Upper lobe of left lung (tissue), 6 donors: ENCODE results near the gene ASB18. TPM values are rescaled to one million over a fixed set of nuclear protein-coding genes. Genes with fewer than 3 reads are reported as not detected.
A peak's percentile ranks its signal among the peaks of the same experiment; 100 is the strongest.

Experiments used
- ATAC-seq, 2 donors: fragments of 200-7000 bp; cut with Tn5 transposase; one replicate each; pipeline ENCODE4 v1.9.1; 2022; ENCODE audit warnings: mild to moderate bottlenecking in 2 of 2, moderate library complexity in 2 of 2; ENCODE audit not compliant: low FRiP score in 2 of 2
- DNase-seq, 2 donors: peaks; one replicate each; pipeline ENCODE4 v3.0.0-alpha.2; 2019 to 2020
- H3K27ac ChIP-seq, 4 donors: fragments of 200-600 bp; sonication (generic); one replicate each; pipeline ENCODE4 v1.5.1; 2016 to 2019
- H3K27me3 ChIP-seq, 4 donors: fragments of 200-600 bp; sonication (generic); one replicate each; pipeline ENCODE4 v1.5.1; 2017 to 2019
- H3K36me3 ChIP-seq, 4 donors: fragments of 200-600 bp; sonication (generic); one replicate each; pipeline ENCODE4 v1.5.1; 2016 to 2019
- H3K4me1 ChIP-seq, 4 donors: fragments of 200-600 bp; sonication (generic); one replicate each; pipeline ENCODE4 v1.5.1; 2018 to 2019
- H3K4me3 ChIP-seq, 4 donors: fragments of 200-600 bp; sonication (generic); one replicate each; pipeline ENCODE4 v1.5.1; 2017 to 2019; ENCODE audit warnings: mild to moderate bottlenecking in 2 of 4, moderate library complexity in 1 of 4
- H3K9me3 ChIP-seq, 4 donors: fragments of 200-600 bp; sonication (generic); one replicate each; pipeline ENCODE4 v1.5.1; 2018 to 2019
- CTCF ChIP-seq, 6 experiments: fragments of 450-650 bp in 4 of 6; fragments of 200-600 bp in 2 of 6; sonication (generic) in 2 of 6; IDR thresholded peaks; one replicate each; pipeline ENCODE4 v1.5.1; 2016 to 2019; ENCODE audit warnings: antibody characterized with exemption in 6 of 6
- EP300 ChIP-seq, 4 donors: sonication (generic); formaldehyde crosslinking; IDR thresholded peaks; one replicate each; pipeline ENCODE4 v1.5.1; 2017; ENCODE audit warnings: antibody characterized with exemption in 4 of 4, control low read depth in 2 of 4
- POLR2A ChIP-seq, 4 donors: fragments of 450-650 bp; IDR thresholded peaks; one replicate each; pipeline ENCODE4 v1.5.1; 2016 to 2017; ENCODE audit warnings: antibody characterized with exemption in 4 of 4, mild to moderate bottlenecking in 2 of 4
- POLR2AphosphoS5 ChIP-seq, 2 donors: sonication (generic); formaldehyde crosslinking; IDR thresholded peaks; one replicate each; pipeline ENCODE4 v1.5.1; 2017; ENCODE audit warnings: antibody characterized with exemption in 2 of 2
- WGBS, 2 donors: methylation state at CpG; one replicate each; pipeline ENCODE4 v1.1.5; 2017 to 2018; 5-methylcytosine and 5-hydroxymethylcytosine counted together
- total RNA-seq, 6 donors: library from RNA; depleted of rRNA in 4 of 6; stranded (reverse); fragments of >200 nt in 4 of 6; gene quantifications; one replicate each; pipeline versions ENCODE4 v1.1.0 to v1.2.1, GENCODE V29; 2016 to 2021
- donor health status: DM: no; HTN: no; CAD: no; lungs with moderate emphysema.
- donor health status: DM: no; HTN: yes; CAD: no; lungs with severe emphysema.

The ASB18 gene
- total RNA-seq, 6 donors from 2014 or later = not detected

- no peak overlapping the region for H3K27ac ChIP-seq
- DNase-seq = no peak
- ATAC-seq = no peak
Measured at GRCh38 chr2:236194786-236195185, 69.4 kb downstream of the ASB18 start.

GRCh38 chr2:236193026-236193425 is 71.2 kb downstream of the ASB18 start:
- Histone ChIP-seq H3K36me3 (no peaks in the 10 kb centered on the region), H3K27me3 (no peaks in the 10 kb centered on the region), H3K27ac (no peak overlapping the region), H3K4me1 (no peaks in the 10 kb centered on the region), H3K4me3 (no peak overlapping the region), H3K9me3 (no peaks in the 10 kb centered on the region)
- 79 to 81% methylated on average over 8 to 10 of the region's 10 CpGs for WGBS, 2 donors
- ATAC-seq (no peak), DNase-seq (no peak)
- TF ChIP-seq CTCF (IDR thresholded peaks at IDR 0.05) (no peak), POLR2A (IDR thresholded peaks at IDR 0.05) (no peak), EP300 (IDR thresholded peaks at IDR 0.05) (no peak), POLR2AphosphoS5 (IDR thresholded peaks at IDR 0.05) (no peak)

More at GRCh38 chr2:236194786-236195185, 69.4 kb downstream of the ASB18 start:
- Histone ChIP-seq H3K4me3 (no peak overlapping the region), H3K9me3 (no peaks in the 10 kb centered on the region), H3K36me3 (no peaks in the 10 kb centered on the region), H3K27me3 (no peaks in the 10 kb centered on the region), H3K4me1 (no peaks in the 10 kb centered on the region)
- no peak for TF ChIP-seq EP300 (IDR thresholded peaks at IDR 0.05)
- TF ChIP-seq CTCF (IDR thresholded peaks at IDR 0.05) = no peak
- TF ChIP-seq POLR2A (IDR thresholded peaks at IDR 0.05) = no peak
- no peak for TF ChIP-seq POLR2AphosphoS5 (IDR thresholded peaks at IDR 0.05)
- 89 to 99% methylated on average over 10 to 12 of the region's 12 CpGs for WGBS, 2 donors

GRCh38 chr2:236190674-236191073 is 73.5 kb downstream of the ASB18 start:
- Histone ChIP-seq H3K27ac (no peak overlapping the region), H3K4me3 (no peak overlapping the region), H3K27me3 (no peaks in the 10 kb centered on the region), H3K9me3 (no peaks in the 10 kb centered on the region), H3K4me1 (no peaks in the 10 kb centered on the region), H3K36me3 (no peaks in the 10 kb centered on the region)
- 88 to 92% methylated on average over 2 of the region's 2 CpGs for WGBS, 2 donors
- DNase-seq (no peak), ATAC-seq (no peak)
- no peak for TF ChIP-seq CTCF (IDR thresholded peaks at IDR 0.05)
- TF ChIP-seq EP300 (IDR thresholded peaks at IDR 0.05) = no peak
- no peak for TF ChIP-seq POLR2AphosphoS5 (IDR thresholded peaks at IDR 0.05)
- no peak for TF ChIP-seq POLR2A (IDR thresholded peaks at IDR 0.05)

GRCh38 chr2:236184701-236185100 is 79.5 kb downstream of the ASB18 start:
- peaks cover 0 to 2% (median under 1%) of the 10 kb centered on the region in 4 donors for H3K4me1 ChIP-seq
- no peak overlapping the region for H3K4me3 ChIP-seq
- ATAC-seq (no peak), DNase-seq (no peak)
- TF ChIP-seq CTCF (IDR thresholded peaks at IDR 0.05) (no peak), POLR2AphosphoS5 (IDR thresholded peaks at IDR 0.05) (no peak), EP300 (IDR thresholded peaks at IDR 0.05) (no peak), POLR2A (IDR thresholded peaks at IDR 0.05) (no peak)
- no peak overlapping the region for H3K27ac ChIP-seq
- no peaks in the 10 kb centered on the region for H3K9me3 ChIP-seq
- 91% methylated on average over 4 of the region's 4 CpGs; no CpG with 5 or more reads in 1 of the 2 donors for WGBS, 2 donors
- no peaks in the 10 kb centered on the region for H3K36me3 ChIP-seq
- H3K27me3 ChIP-seq = peaks cover 0 to 13% (median 5%) of the 10 kb centered on the region in 4 donors

GRCh38 chr2:236180831-236181453 is 83.3 kb downstream of the ASB18 start:
- WGBS, 2 donors = 16 to 19% methylated on average over 9 of the region's 9 CpGs
- H3K36me3 ChIP-seq = no peaks in the 10 kb centered on the region
- no peak overlapping the region for H3K27ac ChIP-seq
- TF ChIP-seq CTCF (IDR thresholded peaks at IDR 0.05) (peak in 5 of 6 experiments; percentile 44 to 58 (median 50)), POLR2AphosphoS5 (IDR thresholded peaks at IDR 0.05) (no peak)
- no peak overlapping the region for H3K4me3 ChIP-seq
- DNase-seq (no peak), ATAC-seq (peak in 1 of 2 donors; percentile 52)
- peaks cover 0 to 42% (median 25%) of the 10 kb centered on the region in 4 donors for H3K27me3 ChIP-seq
- peaks cover 17 to 25% (median 21%) of the 10 kb centered on the region in 4 donors for H3K4me1 ChIP-seq
- H3K9me3 ChIP-seq = no peaks in the 10 kb centered on the region
